H9 (cell line): ENCODE results near the gene TNPO2. TPM values are rescaled to one million over a fixed set of nuclear protein-coding genes. Genes with fewer than 3 reads are reported as not detected.

Source experiments
- DNase-seq: peaks from one replicate; pipeline ENCODE4 v3.0.0-alpha.2; 2017
- H2AFZ ChIP-seq: one replicate; pipeline ENCODE4 v1.6.1; 2013; ENCODE audit warnings: mild to moderate bottlenecking, low read length, control low read depth, moderate library complexity
- H2AK5ac ChIP-seq: 2 replicates; pipeline ENCODE4 v1.6.1; 2013; ENCODE audit warnings: low read length, control low read depth, mixed read lengths; ENCODE audit not compliant: insufficient read length
- H2BK120ac ChIP-seq: one replicate; pipeline ENCODE4 v1.6.1; 2013; ENCODE audit warnings: low read depth, mild to moderate bottlenecking, low read length, control low read depth, inconsistent platforms; ENCODE audit not compliant: poor library complexity, severe bottlenecking
- H2BK12ac ChIP-seq: 2 replicates; pipeline ENCODE4 v1.6.1; 2013; ENCODE audit warnings: low read length, control low read depth, mixed read lengths, low read depth; ENCODE audit not compliant: insufficient read length
- H2BK15ac ChIP-seq: 2 replicates; pipeline ENCODE4 v1.6.1; 2013; ENCODE audit warnings: low read depth, low read length, control low read depth
- H2BK20ac ChIP-seq: one replicate; pipeline ENCODE4 v1.6.1; 2013; ENCODE audit warnings: low read depth, mild to moderate bottlenecking, low read length, control low read depth, inconsistent platforms; ENCODE audit not compliant: poor library complexity, severe bottlenecking
- H2BK5ac ChIP-seq: 2 replicates; pipeline ENCODE4 v1.6.1; 2013; ENCODE audit warnings: low read length, control low read depth, mixed read lengths; ENCODE audit not compliant: insufficient read length
- H3K14ac ChIP-seq: 2 replicates; pipeline ENCODE4 v1.6.1; 2013; ENCODE audit warnings: low read length, control low read depth; ENCODE audit not compliant: insufficient read depth
- H3K18ac ChIP-seq: 2 replicates; pipeline ENCODE4 v1.6.1; 2013; ENCODE audit warnings: low read depth, mild to moderate bottlenecking, mixed read lengths, low read length, control low read depth; ENCODE audit not compliant: insufficient read length
- H3K23ac ChIP-seq: 2 replicates; pipeline ENCODE4 v1.6.1; 2013; ENCODE audit warnings: low read length, control low read depth, mixed read lengths, low read depth; ENCODE audit not compliant: insufficient read length
- H3K23me2 ChIP-seq: 2 replicates; pipeline ENCODE4 v1.6.1; 2013; ENCODE audit warnings: low read depth, mild to moderate bottlenecking, mixed read lengths, low read length, control low read depth; ENCODE audit not compliant: insufficient read length, poor library complexity, severe bottlenecking
- H3K27ac ChIP-seq: 2 replicates; pipeline ENCODE4 v1.5.1; 2013; ENCODE audit warnings: low read length, control low read depth, mixed read lengths, low read depth; ENCODE audit not compliant: insufficient read length
- H3K27me3 ChIP-seq: 2 replicates; pipeline ENCODE4 v1.6.1; 2013; ENCODE audit warnings: low read length, control low read depth, inconsistent platforms; ENCODE audit not compliant: insufficient read depth
- H3K4ac ChIP-seq: 2 replicates; pipeline ENCODE4 v1.6.1; 2013; ENCODE audit warnings: low read depth, mild to moderate bottlenecking, control low read depth, inconsistent platforms, low read length, moderate library complexity
- H3K4me1 ChIP-seq: 2 replicates; pipeline ENCODE4 v1.6.1; 2013; ENCODE audit warnings: low read length, control low read depth, inconsistent platforms; ENCODE audit not compliant: insufficient read depth
- H3K4me2 ChIP-seq: 2 replicates; pipeline ENCODE4 v1.6.1; 2013; ENCODE audit warnings: low read length, control low read depth, mixed read lengths; ENCODE audit not compliant: insufficient read length, insufficient read depth
- H3K56ac ChIP-seq: 2 replicates; pipeline ENCODE4 v1.6.1; 2013; ENCODE audit warnings: low read depth, mild to moderate bottlenecking, mixed read lengths, low read length, control low read depth; ENCODE audit not compliant: insufficient read length
- H3K79me1 ChIP-seq: 2 replicates; pipeline ENCODE4 v1.6.1; 2013; ENCODE audit warnings: low read depth, mild to moderate bottlenecking, moderate library complexity, low read length, control low read depth, inconsistent platforms; ENCODE audit not compliant: insufficient read depth, poor library complexity, severe bottlenecking
- H3K79me2 ChIP-seq: 2 replicates; pipeline ENCODE4 v1.6.1; 2013; ENCODE audit warnings: low read length, control low read depth, inconsistent platforms; ENCODE audit not compliant: insufficient read depth
- H3K9ac ChIP-seq: 2 replicates; pipeline ENCODE4 v1.6.1; 2013; ENCODE audit warnings: low read length, control low read depth, mixed read lengths; ENCODE audit not compliant: insufficient read length; ENCODE audit errors: extremely low read depth
- H3K9me3 ChIP-seq: one replicate; pipeline ENCODE4 v1.6.1; 2013; ENCODE audit warnings: low read depth, low read length, inconsistent platforms; ENCODE audit not compliant: control insufficient read depth
- H3T11ph ChIP-seq: one replicate; pipeline ENCODE4 v1.6.1; 2013; ENCODE audit warnings: mild to moderate bottlenecking, low read length, control low read depth, inconsistent platforms
- H4K20me1 ChIP-seq: one replicate; pipeline ENCODE4 v1.6.1; 2013; ENCODE audit not compliant: control insufficient read depth, insufficient read length, insufficient read depth
- H4K5ac ChIP-seq: 2 replicates; pipeline ENCODE4 v1.6.1; 2013; ENCODE audit warnings: low read depth, mild to moderate bottlenecking, mixed read lengths, low read length, control low read depth; ENCODE audit not compliant: insufficient read length
- H4K8ac ChIP-seq: replicated peaks from 2 replicates; pipeline ENCODE4 v1.6.1; 2013; ENCODE audit warnings: low read length, control low read depth, mixed read lengths, low read depth; ENCODE audit not compliant: insufficient read length
- H4K91ac ChIP-seq: 2 replicates; pipeline ENCODE4 v1.6.1; 2013; ENCODE audit warnings: low read depth, mild to moderate bottlenecking, moderate library complexity, mixed read lengths, low read length, control low read depth; ENCODE audit not compliant: insufficient read length
- H3K27ac Mint-ChIP-seq, 3 experiments: 2 replicates in 2 of 3; 3 replicates in 1 of 3; pipeline ENCODE4 v1.8.0; 2020 to 2021; ENCODE audit warnings: mixed read lengths in 3 of 3, mild to moderate bottlenecking in 1 of 3, moderate library complexity in 1 of 3
- H3K27me3 Mint-ChIP-seq: 2 replicates; pipeline ENCODE4 v1.8.0; 2021; ENCODE audit warnings: low read depth, mild to moderate bottlenecking, moderate library complexity, mixed read lengths
- H3K36me3 Mint-ChIP-seq, 3 experiments: 2 replicates in 2 of 3; 3 replicates in 1 of 3; pipeline ENCODE4 v1.8.0; 2020 to 2021; ENCODE audit warnings: low read depth in 3 of 3, mixed read lengths in 3 of 3; ENCODE audit not compliant: insufficient read depth in 1 of 3
- H3K4me1 Mint-ChIP-seq, 2 experiments: 2 replicates each; pipeline ENCODE4 v1.8.0; 2020; ENCODE audit warnings: mixed read lengths in 2 of 2
- H3K4me3 Mint-ChIP-seq, 2 experiments: 2 replicates in 1 of 2; 3 replicates in 1 of 2; pipeline ENCODE4 v1.8.0; 2020 to 2021; ENCODE audit warnings: mild to moderate bottlenecking in 2 of 2, mixed read lengths in 2 of 2, moderate library complexity in 1 of 2
- H3K9me3 Mint-ChIP-seq, 2 experiments: 2 replicates in 1 of 2; 3 replicates in 1 of 2; pipeline ENCODE4 v1.8.0; 2020; ENCODE audit warnings: mild to moderate bottlenecking in 2 of 2, mixed read lengths in 2 of 2, moderate library complexity in 1 of 2
- WGBS: extraction: QIAGEN DNeasy Blood & Tissue Kit; methylation state at CpG from one replicate; pipeline ENCODE4 v1.1.7; 2013; ENCODE audit warnings: missing lambda C conversion rate, low lambda C conversion rate, mixed read lengths; ENCODE audit not compliant: insufficient read length; ENCODE audit errors: extremely low coverage; 5-methylcytosine and 5-hydroxymethylcytosine counted together
- total RNA-seq: library from RNA; stranded (reverse); gene quantifications from 2 replicates; pipeline ENCODE4 v1.2.1, GENCODE V29; 2021
- TF ChIP-seq, protein P1 (sequence below): fragments of 200-600 bp; sonication (generic); conservative IDR thresholded peaks from 3 replicates; pipeline ENCODE4 v1.8.0; 2021; ENCODE audit warnings: antibody characterized with exemption, mild to moderate bottlenecking

The TNPO2 gene
- total RNA-seq, 1 experiment from 2014 or later, result 159 TPM

DNA sequence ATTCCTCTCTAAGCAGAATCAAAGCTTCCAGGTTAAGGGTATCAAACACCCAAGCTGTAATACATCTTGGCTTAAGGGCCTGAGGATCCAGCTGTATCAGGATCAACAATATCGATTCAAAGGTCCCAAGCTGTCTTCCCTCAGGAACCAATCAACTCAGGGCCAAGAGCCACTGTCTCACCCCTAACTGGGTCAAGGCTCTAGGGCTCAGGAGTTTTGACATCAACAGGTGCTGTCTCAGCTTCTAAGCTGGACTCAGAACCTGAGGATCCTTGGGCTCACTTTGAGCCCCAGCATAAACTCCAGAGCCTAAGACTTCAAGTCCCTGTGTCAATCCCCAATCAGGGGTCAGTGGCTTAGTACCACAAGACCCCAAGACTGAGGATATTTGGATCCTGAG, 28.2 kb downstream of the TNPO2 start:
- H2BK20ac ChIP-seq, result no peak overlapping the region
- H4K8ac ChIP-seq, result no peak overlapping the region
- Mint-ChIP-seq H3K27ac (peak overlapping the region in 1 of 3 experiments; percentile 70; a peak in 1 of 7 replicates), H3K36me3 (peaks cover 2 to 22% (median 14%) of the 10 kb centered on the region in 3 experiments; a peak in 6 of 7 replicates), H3K27me3 (no peaks in the 10 kb centered on the region; the same call in 1 of the 2 replicates), H3K9me3 (no peaks in the 10 kb centered on the region), H3K4me3 (peak overlapping the region; percentile 82 to 89), H3K4me1 (0 out of 4 replicates have a peak, but pooled peaks cover 0 to 2% of the 10 kb centered on the region in 2 experiments)
- WGBS, result no CpG with 5 or more reads among the region's 1 CpG
- 0 out of 2 replicates have a peak, but pooled peaks cover 2% of the 10 kb centered on the region for H3K4me1 ChIP-seq
- no peaks in the 10 kb centered on the region for H3K9me3 ChIP-seq
- no peak overlapping the region for H3K18ac ChIP-seq
- no peak overlapping the region for H2BK12ac ChIP-seq
- no peak overlapping the region for H2BK15ac ChIP-seq
- no peak for DNase-seq
- H3K23me2 ChIP-seq, result peaks cover 4% of the 10 kb centered on the region
- no peak overlapping the region for H3K9ac ChIP-seq
- H3K27ac ChIP-seq, result no peak overlapping the region
- no peak overlapping the region for H2AFZ ChIP-seq
- peak overlapping the region; percentile 81 for H3K4me2 ChIP-seq
- H3K79me2 ChIP-seq, result no peaks in the 10 kb centered on the region
- no peak overlapping the region for H3K4ac ChIP-seq
- H4K5ac ChIP-seq, result no peak overlapping the region
- no peak overlapping the region for H3K56ac ChIP-seq
- no peaks in the 10 kb centered on the region for H3K79me1 ChIP-seq
- TF ChIP-seq, protein P1, sequence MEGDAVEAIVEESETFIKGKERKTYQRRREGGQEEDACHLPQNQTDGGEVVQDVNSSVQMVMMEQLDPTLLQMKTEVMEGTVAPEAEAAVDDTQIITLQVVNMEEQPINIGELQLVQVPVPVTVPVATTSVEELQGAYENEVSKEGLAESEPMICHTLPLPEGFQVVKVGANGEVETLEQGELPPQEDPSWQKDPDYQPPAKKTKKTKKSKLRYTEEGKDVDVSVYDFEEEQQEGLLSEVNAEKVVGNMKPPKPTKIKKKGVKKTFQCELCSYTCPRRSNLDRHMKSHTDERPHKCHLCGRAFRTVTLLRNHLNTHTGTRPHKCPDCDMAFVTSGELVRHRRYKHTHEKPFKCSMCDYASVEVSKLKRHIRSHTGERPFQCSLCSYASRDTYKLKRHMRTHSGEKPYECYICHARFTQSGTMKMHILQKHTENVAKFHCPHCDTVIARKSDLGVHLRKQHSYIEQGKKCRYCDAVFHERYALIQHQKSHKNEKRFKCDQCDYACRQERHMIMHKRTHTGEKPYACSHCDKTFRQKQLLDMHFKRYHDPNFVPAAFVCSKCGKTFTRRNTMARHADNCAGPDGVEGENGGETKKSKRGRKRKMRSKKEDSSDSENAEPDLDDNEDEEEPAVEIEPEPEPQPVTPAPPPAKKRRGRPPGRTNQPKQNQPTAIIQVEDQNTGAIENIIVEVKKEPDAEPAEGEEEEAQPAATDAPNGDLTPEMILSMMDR, result no peak
- H2BK5ac ChIP-seq, result no peak overlapping the region
- no peak overlapping the region for H3T11ph ChIP-seq
- no peak overlapping the region for H4K91ac ChIP-seq
- H2AK5ac ChIP-seq, result no peak overlapping the region
- H3K14ac ChIP-seq, result no peak overlapping the region
- H2BK120ac ChIP-seq, result no peak overlapping the region
- no peak overlapping the region for H3K23ac ChIP-seq
- H3K27me3 ChIP-seq, result no peaks in the 10 kb centered on the region
- H4K20me1 ChIP-seq, result peaks cover 3% of the 10 kb centered on the region
